Measurements from ENCODE around the gene MARCHF3. TPM values are rescaled to one million over a fixed set of nuclear protein-coding genes. Genes with fewer than 3 reads are reported as not detected.
"Not testable (repeated sequence)": the region's sequence is repeated elsewhere in the genome, so short reads cannot be mapped to it uniquely, and the experiment has no call there.

The MARCHF3 gene
- total RNA-seq, 1 experiment from 2014 or later: 11.5 TPM

DNA sequence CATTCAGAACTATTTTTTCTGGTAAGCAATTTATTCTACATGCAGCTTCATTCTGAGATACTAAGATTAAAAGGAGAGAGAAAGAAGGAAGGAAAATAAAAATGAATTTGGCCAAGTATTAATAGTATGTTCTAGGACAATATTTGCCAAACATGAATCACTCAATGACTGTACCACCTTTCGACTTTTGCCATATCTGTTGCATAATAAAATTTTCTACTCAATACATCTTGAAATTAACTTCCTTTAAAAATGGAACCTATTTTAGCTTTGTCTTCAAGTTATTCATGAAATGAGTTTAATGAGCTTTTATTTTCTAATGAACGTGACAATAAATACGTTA, 111.8 kb downstream of the MARCHF3 start:
- no peak for DNase-seq (ENCODE audit: low read depth)

DNA sequence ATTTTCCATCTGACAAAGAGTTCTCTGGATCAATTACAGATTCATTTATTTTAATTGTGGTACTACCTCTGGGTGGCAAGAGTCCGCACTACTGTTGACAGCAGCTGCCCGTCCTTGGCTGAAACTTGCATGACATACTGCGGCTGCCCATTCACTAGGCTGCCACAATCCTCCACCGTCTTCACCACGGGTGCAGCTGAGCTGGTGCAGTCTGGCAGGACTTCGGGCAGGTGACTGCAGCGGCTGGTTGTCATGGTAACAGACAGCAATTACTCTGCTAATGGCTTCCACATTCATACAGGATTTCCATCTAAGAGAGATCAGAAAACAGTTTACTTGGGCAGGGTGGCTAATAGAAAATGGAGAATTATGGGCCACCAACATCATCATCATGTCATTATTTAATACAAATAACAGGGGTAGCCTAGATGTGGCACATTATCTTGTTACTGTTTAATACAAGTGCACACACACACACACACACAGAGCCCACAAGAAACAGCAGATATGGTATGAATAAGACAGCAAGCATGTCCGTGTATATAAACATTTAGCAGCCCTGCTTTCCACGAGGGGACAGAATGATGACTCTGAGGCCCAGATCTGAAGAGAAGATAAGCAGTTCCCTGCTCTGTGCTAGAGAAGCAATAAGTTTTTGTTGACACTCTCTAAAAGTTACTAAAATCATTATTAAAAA, 112.3 kb downstream of the MARCHF3 start:
- peak; percentile 9 for DNase-seq (ENCODE audit: low read depth)

DNA sequence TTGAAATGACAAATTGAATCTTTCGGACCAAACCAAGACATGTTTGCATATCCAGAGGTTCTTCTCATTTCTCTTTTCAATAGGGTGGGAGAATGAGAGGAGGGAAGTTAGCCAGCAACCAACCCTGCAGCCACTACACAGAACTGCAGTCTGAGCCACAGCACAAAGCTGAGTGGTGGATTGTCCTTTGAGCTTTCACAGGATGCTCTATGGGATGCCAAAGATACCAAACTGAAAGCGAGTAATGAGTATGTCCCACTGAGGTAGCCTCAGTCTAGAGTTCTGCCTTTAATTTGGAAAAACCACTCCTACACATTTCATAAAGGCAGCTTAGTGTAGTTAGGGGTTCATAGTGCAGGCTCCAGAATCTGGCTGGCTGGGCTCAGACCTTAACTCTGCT, 114.9 kb downstream of the MARCHF3 start:
- DNase-seq (ENCODE audit: low read depth): no peak

DNA sequence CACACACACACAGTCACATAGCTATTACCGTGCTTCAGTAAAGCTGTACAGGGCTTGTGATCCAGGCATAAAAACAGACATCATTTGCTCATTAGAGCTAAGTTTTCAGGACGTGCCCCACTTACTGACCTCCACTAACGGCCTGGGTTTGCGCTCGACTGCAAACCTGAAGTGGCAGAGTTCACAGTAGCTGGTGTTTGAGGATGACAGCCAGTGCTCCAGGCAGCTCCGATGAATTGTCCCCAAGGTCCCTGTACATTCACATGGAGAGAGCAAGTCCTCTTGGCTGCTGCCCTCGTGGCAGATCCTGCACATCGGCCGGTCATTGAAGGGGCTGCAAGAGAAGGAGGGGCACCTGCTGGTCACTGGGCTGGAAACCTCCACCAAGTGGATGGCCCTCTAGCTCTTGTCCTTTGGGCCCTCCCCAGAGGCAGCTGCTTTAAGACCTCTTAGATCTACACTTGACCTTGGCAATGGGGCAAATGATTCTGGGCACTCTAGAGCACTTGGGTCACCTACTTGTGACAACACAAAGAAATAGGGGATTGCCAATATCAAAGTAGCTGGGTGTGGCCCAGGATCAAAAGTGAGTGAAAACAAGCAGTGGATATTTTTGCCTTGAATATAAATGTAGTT, 115.4 kb downstream of the MARCHF3 start:
- DNase-seq (ENCODE audit: low read depth): no peak

DNA sequence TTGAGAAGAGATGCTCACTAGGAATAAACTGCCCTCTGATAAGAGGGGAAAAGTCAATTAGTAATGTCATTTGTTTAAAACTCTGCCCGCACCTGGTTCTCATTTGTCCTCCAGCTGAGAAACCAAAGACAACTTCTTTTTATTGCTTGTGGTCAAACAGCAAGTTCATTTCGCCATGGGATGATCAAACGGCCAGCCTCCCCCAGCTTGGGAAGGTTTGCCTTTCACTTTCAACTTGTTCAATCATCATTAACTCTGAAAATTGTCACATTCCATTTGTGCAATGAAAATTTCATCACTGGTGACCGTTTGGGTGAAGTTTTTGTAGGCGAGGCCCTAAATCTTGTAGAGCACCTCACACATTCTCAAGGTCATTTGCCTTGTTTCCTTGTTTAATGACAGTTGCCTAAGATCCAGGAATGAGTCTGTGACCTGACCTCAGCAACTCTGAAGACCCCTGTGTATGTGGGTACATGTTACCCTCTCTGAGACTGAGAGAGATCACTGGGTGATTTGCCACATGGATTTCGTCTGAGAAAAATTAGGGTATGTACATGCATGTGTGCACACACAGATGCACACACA, 117.7 kb downstream of the MARCHF3 start:
- peak; percentile 64 for DNase-seq (ENCODE audit: low read depth)

DNA sequence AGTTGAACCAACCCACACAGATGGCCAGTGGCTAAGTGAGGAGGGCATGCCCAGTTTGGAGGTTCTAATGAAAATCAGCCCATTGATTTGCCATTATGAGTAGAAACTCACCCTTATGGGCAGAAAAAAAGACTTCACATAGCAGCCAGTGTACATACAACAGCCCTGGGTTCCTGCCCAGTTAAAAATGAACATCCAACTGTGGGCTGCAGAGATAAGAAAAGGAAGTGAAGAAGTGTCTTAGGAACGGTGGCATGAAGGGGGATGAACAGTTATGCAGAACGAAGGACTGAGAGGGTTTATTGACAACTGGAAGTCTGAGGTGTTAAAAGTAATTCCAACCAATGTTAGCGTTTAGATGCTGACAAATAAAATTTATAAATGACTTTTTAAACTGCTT, 118.4 kb downstream of the MARCHF3 start:
- no peak for DNase-seq (ENCODE audit: low read depth)

DNA sequence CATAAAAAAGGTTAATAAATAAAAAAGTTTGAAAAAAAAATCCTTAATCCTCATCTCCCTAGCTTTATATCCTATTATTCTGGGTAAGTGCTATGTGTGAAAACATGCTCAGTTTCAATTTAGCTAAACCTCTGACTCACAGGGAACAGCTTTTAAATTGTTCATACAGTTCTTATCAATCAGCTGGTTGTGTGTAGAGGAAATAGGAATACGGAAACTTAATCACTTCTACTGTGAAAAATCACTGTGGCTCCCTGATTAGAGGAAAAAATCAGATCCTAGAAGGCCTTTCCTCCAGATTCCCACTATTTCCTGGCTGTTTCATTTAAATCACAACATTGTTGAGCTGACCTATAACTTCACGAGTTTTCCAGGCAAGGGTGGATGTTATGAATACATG, 120.5 kb downstream of the MARCHF3 start:
- DNase-seq (ENCODE audit: low read depth): no peak

DNA sequence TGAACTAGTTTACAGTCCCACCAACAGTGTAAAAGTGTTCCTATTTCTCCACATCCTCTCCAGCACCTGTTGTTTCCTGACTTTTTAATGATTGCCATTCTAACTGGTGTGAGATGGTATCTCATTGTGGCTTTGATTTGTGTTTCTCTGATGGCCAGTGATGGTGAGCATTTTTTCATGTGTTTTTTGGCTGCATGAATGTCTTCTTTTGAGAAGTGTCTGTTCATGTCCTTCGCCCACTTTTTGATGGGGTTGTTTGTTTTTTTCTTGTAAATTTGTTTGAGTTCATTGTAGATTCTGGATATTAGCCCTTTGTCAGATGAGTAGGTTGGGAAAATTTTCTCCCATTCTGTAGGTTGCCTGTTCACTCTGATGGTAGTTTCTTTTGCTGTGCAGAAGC, 126.0 kb downstream of the MARCHF3 start:
- not testable (repeated sequence) for DNase-seq (ENCODE audit: low read depth)

DNA sequence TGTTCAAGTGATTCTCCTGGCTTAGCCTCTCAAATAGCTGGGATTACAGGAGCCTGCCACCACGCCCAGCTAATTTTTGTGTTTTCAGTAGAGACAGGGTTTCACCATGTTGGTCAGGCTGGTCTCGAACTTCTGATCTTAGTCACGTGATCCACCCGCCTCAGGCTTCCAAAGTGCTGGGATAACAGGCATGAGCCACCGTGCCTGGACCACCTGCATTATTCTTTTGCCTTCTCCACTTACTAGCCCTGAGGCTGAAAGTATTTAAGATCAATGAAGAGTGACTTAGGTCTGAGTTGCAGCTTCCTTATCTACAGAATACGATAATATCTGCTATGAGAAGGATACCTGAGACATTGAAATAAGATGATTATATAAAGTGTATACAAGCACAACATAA, 129.6 kb downstream of the MARCHF3 start:
- DNase-seq (ENCODE audit: low read depth): no peak

DNA sequence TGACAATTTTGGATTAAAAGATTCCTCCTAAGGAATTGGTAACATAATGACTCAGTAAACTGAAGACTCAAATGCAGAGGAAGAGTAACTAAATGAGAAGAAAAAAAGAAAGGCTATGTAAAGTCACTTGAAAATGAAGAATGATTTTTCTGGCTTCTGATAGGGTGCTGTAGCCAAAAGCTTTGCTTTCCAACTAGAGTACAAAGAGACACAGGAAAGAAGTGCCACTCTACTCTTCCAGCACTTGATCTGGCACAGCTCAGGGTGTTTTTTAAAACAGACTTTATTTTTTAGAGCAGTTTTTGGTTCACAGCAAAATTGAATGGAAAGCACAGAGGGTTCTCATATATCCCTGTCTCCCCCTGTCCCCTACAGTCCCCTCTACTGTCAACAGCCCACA, 130.9 kb downstream of the MARCHF3 start:
- no peak for DNase-seq (ENCODE audit: low read depth)

DNA sequence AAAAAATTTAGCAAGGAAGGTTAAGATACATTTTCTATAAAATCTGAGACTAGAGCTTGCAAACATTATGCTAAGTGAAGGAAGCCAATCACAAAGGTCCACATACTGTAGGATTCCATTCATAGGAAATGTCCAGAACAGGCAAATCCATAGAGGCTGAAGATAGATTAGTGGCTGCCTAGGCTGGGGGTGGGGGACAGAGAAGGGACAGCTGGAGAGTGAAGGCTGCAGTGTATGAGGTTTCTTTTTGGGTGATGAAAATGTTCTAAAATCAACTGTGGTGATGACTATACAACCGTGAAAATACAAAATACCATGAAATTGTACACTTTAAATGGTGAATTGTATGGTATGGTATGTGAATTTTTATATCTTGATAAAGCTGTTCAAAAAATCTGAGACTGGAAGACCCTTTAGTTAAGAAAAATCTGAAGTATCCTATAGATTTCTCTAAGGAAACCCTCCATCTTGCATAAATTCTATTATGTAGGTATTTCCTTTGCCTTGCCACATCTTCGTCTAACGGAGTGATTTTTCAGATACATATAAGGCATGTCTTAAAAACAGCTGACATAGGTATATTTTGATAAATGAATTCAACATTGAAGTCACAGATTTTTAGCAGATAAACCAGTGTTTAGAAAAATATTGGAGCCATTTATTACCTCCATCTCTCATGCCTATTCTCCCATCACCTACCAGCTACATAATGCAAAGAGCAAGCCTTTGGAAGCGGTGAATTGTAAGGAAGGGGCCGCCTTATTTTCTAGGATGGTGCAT, 132.3 kb downstream of the MARCHF3 start:
- no peak for DNase-seq (ENCODE audit: low read depth)

DNA sequence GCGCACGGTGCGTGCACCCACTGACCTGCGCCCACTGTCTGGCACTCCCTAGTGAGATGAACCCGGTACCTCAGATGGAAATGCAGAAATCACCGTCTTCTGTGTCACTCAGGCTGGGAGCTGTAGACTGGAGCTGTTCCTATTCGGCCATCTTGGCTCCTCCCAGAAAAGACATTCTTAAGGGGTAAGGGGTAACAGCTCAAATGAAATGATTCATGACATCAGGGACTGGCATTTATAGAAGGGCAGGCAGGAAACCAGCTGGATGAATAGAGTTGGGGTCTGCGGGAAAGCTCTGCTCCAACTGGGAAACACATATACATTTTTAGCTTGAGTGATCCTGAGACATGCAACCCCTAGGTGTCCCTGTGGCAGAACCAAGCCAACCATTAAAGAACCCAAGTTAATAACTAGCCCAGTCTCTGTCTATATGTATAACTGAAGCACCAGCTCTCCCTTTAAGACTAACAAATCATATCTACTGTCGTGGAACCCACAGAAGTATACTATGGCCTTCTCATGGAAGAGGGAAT, 134.1 kb downstream of the MARCHF3 start:
- no peak for DNase-seq (ENCODE audit: low read depth)

DNA sequence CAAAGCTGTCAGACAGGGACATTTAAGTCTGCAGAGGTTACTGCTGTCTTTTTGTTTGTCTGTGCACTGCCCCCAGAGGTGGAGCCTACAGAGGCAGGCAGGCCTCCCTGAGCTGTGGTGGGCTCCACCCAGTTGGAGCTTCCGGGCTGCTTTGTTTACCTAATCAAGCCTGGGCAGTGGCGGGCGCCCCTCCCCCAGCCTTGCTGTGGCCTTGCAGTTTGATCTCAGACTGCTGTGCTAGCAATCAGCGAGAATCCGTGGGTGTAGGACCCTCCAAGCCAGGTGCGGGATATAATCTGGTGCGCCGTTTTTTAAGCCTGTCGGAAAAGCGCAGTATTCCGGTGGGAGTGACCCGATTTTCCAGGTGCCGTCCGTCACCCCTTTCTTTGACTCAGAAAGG, 134.6 kb downstream of the MARCHF3 start:
- not testable (repeated sequence) for DNase-seq (ENCODE audit: low read depth)

DNA sequence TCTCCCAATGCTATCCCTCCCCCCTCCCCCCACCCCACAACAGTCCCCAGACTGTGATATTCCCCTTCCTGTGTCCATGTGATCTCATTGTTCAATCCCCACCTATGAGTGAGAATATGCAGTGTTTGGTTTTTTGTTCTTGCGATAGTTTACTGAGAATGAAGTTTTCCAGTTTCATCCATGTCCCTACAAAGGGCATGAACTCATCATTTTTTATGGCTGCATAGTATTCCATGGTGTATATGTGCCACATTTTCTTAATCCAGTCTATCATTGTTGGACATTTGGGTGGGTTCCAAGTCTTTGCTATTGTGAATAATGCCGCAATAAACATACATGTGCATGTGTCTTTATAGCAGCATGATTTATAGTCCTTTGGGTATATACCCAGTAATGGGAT, 139.9 kb downstream of the MARCHF3 start:
- DNase-seq (ENCODE audit: low read depth): not testable (repeated sequence)

DNA sequence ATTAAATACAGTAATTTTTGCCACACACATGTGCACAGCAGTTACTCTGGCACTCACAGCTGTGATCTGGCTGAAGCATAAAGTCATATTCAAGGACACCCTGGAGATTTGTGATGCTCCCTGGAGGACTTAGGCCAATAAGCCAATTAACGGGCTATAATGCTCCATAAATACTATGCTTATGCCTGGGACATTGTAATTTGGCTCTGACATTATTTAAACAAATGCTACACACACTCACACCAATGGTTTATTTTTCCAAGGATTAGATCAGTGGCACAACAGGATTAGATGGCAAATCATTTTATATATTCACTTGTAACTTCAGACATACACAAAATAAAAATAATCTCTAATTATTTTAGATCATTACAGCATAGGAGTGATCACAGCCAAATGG, 142.2 kb downstream of the MARCHF3 start:
- no peak for DNase-seq (ENCODE audit: low read depth)

DNA sequence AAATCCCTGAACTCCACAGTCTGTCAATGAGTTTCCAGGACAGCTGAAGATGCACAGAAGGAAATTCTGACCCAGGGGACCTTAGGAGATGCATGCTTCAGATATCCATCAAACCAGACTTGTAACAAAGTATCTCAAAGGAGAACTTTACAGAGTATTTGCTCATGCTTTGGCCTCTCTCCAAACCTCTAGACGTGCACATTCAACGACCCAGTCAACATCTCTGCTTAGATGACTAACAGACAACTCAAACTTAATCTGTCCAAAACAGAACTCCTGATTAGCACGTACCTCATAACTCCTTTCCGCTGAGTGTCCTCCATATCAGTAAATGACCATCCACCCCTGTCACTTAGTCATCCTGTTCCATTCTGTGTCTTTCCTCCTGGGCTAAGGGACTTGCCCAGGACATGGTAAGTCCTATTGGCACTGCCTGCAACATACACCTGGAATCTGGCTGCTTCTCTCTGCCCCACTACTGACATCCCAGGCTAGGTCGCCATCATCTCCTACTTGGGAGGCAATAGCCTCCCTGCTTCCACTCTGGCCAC, 146.0 kb downstream of the MARCHF3 start:
- DNase-seq (ENCODE audit: low read depth): peak; percentile 91

DNA sequence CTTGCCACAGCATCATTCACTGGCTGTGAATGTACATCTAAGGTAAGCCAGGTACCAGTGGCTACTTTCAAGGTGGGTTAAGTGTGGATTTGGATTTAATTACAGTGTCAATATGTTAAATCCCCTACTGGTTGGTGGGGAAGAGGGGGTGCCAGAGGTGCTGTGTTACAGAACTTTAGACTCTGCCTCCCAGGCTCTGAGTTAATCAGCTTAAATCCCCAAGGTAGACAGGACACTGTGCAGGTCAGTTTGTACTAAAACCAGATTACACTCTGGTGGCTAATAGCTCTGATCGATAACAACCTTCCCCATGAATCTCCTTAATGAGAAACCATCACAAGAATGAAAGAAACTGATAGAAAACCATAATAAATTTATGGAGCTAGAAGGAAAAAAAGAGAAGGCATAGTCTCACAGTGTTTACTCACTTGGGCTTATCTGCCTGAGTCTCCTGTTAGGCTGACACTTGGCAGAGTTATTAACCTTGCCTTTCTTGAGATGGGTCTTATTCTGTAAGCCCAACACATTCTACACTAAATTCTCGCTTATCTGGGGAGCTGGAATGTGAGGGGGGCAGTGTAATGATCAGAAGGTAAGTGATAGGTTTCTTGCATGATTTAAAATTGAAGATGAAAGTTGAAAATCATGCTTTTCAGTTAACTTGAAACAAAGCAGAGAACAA, 146.7 kb downstream of the MARCHF3 start:
- DNase-seq (ENCODE audit: low read depth): no peak

DNA sequence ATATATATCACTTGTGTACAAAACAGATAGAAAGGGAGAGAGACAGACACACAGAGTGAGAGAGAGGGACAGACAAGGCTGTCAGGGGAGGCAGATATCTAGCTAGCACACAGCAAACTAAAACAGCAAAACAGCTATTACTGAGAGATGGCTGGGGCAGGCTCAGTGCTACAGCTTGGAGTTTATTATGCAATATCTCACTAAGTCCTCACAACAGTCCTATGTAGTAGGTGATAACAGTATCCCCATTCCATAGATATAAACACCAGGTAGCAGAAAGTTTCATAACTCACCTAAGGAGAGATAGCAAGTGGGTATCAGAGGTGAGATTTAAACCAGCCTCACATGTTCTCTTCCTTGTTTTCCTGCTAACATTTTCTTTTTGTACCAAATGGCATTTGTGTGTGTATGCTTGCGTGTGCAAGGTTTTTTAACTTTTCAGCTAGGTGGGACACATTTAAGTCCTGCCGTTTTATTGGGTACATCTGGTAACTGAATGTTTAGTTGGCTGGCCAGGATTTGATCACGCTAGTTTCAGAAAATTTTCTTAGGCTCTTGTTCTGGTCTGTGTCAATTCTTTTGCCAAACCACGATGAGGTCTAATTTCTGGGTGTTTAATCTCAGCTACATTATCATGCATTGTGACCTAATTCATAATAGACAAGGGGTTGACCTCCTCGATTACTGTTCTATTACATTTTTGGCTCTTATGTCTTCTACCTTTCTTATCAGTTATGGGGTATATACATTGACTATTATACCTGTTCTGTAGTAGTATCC, 148.3 kb downstream of the MARCHF3 start:
- no peak for DNase-seq (ENCODE audit: low read depth)

DNA sequence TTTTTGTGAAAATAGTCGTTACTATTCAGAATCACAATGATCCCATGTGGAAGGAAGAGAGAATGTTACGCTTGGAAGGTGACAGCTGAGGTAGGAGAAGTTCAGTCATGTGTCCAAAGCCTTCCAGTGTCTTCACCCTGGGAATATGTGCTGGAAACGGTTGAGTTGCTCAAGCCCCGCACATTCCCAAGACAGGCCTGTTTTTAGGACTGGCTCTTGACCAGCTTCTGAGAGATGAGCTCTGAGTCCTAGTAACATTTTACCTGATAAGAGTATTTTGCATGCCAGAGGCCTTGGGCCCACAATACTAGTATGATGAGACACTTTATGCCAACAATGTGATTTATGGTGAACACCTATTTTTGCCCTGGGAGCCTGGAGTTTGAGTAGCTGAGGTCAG, 151.7 kb downstream of the MARCHF3 start:
- no peak for DNase-seq (ENCODE audit: low read depth)

DNA sequence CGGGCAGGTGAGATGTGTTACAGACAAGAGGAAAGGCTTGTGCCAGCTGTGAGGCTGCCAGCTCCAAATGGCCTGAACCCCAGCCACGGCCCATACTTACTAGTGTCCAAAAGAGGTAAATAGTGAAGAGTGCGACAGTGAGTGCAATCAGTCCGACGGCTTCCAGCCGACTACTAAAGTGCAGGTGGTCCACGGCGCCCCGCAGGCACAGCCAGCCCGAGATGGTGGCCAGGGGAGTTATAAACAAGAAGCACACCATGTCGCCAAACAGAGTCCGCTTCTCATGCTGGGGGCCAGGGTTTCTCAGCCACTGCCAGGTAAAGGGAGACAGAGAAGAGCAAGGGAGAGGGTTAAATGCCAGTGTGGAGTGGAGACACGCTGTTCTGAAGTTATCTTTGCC, 152.3 kb downstream of the MARCHF3 start:
- DNase-seq (ENCODE audit: low read depth): no peak

DNA sequence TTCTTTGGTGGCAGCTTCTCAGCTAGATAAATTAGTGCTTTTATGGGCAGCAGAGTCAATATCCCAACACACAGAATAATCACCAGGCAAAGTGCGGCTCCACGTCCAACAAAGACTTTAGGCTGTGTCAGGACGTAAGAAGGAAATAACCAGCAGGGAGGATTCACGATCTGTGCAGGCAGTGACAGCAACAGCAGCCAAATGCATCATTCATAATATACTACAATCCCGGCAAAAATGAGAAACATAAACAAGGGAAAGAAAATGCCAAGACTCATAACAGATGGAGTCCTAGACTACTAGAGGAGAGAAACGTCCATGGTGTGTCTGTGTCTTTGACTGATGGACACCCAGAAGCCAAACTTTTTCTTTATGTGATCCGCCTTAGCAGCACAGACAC, 152.8 kb downstream of the MARCHF3 start:
- no peak for DNase-seq (ENCODE audit: low read depth)
